ENCODE data around the gene SH3PXD2A.

SH3PXD2A gene

DNA sequence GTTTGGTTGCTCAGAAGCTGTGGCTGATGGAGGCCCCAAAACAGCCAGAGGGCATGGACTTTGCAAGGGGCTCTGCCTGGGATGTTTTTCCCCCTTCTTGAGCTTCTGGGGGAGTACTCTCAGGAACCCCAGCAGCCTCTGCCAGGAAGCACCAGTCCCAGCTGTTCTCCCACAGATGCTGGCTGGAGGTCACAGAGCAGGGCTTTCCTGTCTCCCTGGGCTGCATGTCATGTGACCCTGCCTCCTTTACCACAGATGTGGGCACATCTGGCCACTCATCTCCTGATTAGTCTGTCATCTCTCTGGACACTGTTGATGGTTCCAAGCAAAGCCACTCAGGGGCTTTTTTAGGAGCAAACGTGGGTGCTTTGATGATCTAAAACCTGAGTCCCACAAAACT lies 225.2 kb downstream of the SH3PXD2A start:
- Mint-ChIP-seq H3K36me3 (no peaks in the 10 kb centered on the region), H3K9me3 (no peaks in the 10 kb centered on the region), H3K27ac (no peak overlapping the region), H3K4me1 (no peaks in the 10 kb centered on the region), H3K27me3 (no peaks in the 10 kb centered on the region), H3K4me3 (no peak overlapping the region)

DNA sequence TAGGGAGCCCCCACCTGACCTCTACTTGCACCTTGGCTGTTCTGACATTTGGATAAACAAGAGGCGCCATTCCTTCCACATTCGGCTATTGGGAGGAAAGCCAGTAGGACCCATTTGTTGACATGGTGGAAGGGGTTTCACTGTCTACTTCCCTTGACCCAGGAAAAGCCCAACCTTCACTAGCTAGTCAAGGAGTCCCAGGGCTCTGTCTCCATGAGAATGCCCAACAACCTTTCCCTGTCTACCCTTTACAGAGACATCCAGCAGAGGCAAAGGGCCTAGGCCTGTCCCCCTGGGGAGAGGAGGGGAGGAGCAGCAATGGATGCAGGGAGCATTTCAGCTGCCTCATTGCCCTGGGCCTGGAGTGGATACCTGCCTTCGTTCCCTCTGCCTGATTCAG lies 225.8 kb downstream of the SH3PXD2A start:
- Mint-ChIP-seq H3K27ac (no peak overlapping the region), H3K27me3 (no peaks in the 10 kb centered on the region), H3K4me1 (no peaks in the 10 kb centered on the region), H3K36me3 (no peaks in the 10 kb centered on the region), H3K4me3 (no peak overlapping the region), H3K9me3 (no peaks in the 10 kb centered on the region)

DNA sequence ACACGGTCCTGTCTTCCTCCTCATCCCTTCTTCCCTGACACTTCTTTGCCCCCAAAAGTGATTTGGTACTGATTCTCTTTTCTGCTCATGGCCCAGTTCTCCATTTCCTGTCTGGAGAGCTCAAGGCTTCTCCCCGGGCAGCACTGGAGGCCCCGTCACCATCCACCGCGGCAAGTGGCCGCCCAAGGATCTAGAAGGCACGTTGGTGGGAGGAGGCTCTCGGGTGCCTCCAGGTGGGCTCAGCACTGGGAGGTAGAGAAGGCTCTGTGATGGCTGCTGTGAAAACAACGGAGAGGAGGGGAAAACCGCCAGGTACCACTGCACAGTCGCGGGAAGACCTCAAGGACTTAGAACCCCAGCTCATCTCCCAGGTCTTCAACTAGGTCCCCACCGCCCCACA lies 227.5 kb downstream of the SH3PXD2A start:
- no peaks in the 10 kb centered on the region for H3K36me3 Mint-ChIP-seq
- no peaks in the 10 kb centered on the region for H3K9me3 Mint-ChIP-seq
- no peaks in the 10 kb centered on the region for H3K27me3 Mint-ChIP-seq
- no peak overlapping the region for H3K27ac Mint-ChIP-seq
- no peaks in the 10 kb centered on the region for H3K4me1 Mint-ChIP-seq
- no peak overlapping the region for H3K4me3 Mint-ChIP-seq

DNA sequence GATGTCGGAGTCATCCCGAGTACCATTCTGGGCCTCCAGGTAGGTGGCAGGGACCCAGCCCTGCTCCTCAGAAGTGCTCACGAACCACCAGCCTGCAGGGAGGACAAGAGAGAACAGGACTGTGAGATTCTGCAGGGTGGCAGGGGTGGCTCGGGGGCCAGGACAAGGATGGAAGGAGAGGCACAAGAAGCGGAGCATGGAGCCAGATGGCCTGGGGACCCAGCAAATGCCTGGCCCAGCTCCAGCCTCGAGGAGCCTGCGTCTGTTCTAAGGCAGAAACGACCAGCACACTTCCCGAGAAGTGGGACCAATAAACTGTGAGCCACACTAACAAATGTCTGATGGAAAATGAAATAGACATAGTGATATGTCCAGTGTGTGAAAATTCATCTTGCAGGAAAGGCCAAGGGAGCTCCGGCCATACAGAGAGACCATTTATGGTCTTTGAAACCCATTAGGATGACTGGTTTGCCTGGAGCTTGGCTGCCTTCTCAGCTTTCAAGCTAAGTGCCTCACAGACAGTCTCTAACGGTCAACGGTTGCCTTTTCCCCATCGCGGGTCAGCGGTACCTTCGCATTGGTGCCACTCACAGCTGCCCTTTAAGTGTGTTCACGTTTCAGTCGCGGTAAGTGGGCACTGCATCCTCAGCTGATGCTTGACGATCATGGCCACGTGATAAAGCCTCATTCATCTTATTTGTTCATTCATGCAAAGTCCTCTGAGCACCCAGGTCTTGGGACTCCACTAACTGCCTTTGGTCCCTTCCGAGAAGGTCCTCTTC lies 228.1 kb downstream of the SH3PXD2A start:
- Mint-ChIP-seq H3K36me3 (no peaks in the 10 kb centered on the region), H3K4me3 (no peak overlapping the region), H3K9me3 (no peaks in the 10 kb centered on the region), H3K27ac (no peak overlapping the region), H3K4me1 (no peaks in the 10 kb centered on the region), H3K27me3 (no peaks in the 10 kb centered on the region)

DNA sequence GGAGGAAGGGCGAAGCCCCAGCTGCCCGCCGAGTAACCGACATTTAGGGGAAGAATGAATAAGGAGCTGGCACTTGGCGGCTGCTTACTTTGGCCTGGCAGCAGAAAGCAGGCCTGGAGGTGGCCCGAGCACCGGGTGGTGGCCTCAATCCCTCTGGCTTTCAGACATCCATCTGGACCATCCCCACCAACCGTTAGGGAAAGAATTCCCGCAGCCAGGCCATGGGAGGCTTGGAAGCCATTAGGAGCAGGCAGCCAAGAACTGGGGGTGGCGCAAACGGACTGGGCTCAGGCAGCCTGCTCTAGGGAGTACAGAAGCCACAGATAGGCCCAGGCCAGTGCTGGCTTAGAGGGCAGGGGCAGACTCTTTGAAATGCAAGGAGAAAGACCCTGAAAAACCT lies 229.2 kb downstream of the SH3PXD2A start:
- Mint-ChIP-seq H3K4me1 (no peaks in the 10 kb centered on the region), H3K4me3 (no peak overlapping the region), H3K27me3 (no peaks in the 10 kb centered on the region), H3K36me3 (no peaks in the 10 kb centered on the region), H3K27ac (no peak overlapping the region), H3K9me3 (no peaks in the 10 kb centered on the region)

DNA sequence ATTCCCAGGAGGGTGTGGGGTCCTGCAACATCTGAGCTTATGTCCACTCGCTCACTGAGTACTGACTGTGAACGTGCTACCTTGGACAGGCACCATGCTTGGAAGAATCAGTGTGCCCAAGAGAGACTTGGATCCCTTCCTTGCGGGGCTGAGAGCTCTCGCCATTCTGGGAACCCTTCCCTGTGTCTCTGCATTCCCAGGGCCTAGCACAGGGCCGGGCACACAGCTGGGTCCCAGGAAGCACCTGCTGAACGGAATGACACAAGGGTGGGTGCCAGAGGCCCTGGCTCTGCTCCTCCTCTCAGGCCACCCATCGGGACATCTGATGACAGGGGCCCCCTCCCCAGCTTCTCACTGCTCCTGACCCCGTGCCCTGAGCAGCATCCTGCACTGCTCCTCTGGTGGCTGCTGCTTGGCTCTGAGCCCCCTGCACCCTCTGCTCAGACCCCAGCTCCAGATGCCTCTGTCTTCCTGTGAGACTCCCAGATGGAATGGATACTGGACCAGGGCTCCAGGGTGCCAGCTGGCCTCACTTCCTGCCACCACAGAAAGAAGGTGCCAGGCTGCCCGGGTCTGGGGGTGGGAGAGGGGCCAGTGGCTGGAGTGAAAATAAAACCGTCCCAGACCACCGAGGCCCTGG lies 232.3 kb downstream of the SH3PXD2A start:
- no peaks in the 10 kb centered on the region for H3K27me3 Mint-ChIP-seq
- H3K36me3 Mint-ChIP-seq: no peaks in the 10 kb centered on the region
- H3K4me3 Mint-ChIP-seq: no peak overlapping the region
- H3K4me1 Mint-ChIP-seq: no peaks in the 10 kb centered on the region
- no peaks in the 10 kb centered on the region for H3K9me3 Mint-ChIP-seq
- no peak overlapping the region for H3K27ac Mint-ChIP-seq

DNA sequence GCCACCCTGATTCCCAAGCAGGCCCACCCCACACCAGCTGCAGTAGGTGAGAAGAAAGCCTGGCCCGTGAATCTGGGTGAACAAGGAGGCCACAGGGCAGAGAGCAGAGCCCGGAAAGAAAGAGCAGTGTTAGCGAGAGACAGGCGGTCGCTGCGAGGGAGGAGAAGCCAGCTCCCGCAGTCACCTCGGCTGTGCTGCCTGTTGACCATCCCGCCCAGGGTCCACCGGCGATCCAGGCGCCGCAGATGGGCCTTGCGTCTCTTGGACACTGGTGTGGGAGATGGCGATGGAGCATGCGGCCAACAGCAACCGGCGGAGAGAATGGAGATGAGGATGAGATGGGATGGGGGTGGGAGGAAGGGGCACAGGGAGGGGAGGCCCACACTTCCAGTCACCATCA lies 233.1 kb downstream of the SH3PXD2A start:
- no peak overlapping the region for H3K27ac Mint-ChIP-seq
- no peaks in the 10 kb centered on the region for H3K27me3 Mint-ChIP-seq
- no peak overlapping the region for H3K4me3 Mint-ChIP-seq
- H3K36me3 Mint-ChIP-seq: no peaks in the 10 kb centered on the region
- H3K4me1 Mint-ChIP-seq: no peaks in the 10 kb centered on the region
- H3K9me3 Mint-ChIP-seq: no peaks in the 10 kb centered on the region

DNA sequence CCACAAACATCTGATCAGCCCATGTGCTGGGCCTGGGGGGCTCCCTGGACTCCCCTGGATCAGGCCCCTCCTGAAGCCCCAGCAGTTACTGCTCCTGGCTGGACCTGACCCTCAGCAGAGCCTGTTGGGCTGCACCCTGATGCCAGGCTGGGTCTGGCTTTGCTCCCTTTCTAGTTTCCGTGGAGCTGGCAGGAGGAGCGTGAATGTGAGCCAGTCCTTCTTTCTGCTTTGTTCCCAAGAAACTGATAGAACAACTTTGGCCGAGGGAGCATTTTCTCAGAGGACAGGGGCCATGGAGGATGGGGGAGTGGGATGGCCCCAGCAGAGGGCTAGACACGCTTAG lies 233.6 kb downstream of the SH3PXD2A start:
- Mint-ChIP-seq H3K9me3 (no peaks in the 10 kb centered on the region), H3K27ac (no peak overlapping the region), H3K4me3 (no peak overlapping the region), H3K4me1 (no peaks in the 10 kb centered on the region), H3K36me3 (no peaks in the 10 kb centered on the region), H3K27me3 (no peaks in the 10 kb centered on the region)

DNA sequence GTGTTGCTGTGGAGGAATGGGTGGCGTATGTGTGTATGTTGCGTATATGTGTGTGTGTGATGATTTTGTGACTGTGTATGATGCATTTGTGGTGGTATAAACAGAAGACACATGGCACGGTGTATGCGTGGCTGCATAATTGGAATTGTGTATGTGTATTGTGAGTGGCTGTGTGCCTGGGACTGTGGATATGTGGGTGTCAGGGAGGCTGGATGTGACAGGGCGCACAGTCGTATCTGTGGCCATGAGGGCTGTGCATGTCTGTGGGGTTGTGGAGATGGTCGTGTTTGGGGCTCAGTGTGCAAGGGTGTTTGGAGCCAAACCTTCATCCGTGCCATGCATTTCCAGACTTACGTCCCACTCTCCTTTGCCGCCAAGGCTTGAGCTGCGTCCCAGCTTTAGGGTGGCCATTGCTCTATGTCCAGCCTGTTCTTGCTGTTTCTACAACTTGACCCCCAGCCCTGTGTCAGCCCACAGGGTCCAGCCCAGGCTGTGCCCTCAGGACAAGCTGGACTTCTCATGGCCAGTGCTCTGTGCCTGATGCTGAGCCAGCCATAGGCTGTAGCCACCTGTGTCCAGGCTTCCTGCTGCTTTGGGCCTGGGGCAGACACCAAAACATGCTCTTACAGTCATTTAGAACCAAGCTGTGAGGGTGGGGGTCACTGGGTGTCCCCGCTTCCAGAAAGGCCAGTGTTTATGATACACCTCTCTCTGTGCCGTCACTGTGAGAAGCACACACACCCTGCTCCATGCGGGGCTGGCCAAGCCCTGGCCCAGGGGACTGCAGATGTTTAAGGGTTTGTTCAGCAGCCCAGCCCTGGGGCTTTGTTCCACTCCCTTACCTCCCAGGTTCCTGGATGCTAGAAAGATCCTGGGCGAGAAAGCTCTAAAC lies 234.2 kb downstream of the SH3PXD2A start:
- Mint-ChIP-seq H3K4me3 (no peak overlapping the region), H3K4me1 (no peaks in the 10 kb centered on the region), H3K36me3 (no peaks in the 10 kb centered on the region), H3K27ac (no peak overlapping the region), H3K9me3 (no peaks in the 10 kb centered on the region), H3K27me3 (no peaks in the 10 kb centered on the region)

DNA sequence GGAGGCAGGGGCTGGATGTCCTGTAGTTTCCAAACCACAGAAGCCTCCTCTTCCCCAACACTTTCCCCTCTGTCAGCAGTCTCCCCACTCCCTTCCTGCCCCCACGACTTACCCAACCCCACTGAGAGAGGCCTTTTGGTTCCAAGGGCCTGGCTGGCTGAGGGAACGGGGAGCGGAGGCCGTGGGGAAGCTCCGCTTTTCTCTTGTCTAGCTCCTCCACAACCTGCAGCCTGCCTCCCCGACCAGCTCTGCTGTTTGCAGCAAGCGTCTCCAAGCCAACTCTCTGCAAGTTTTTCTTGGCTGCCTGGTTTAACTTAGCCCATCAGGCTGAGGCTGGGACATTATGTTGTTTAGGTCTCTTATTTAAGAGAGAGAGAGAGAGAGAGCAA lies 235.0 kb downstream of the SH3PXD2A start:
- H3K4me1 Mint-ChIP-seq: no peaks in the 10 kb centered on the region
- H3K9me3 Mint-ChIP-seq: no peaks in the 10 kb centered on the region
- no peak overlapping the region for H3K4me3 Mint-ChIP-seq
- no peaks in the 10 kb centered on the region for H3K36me3 Mint-ChIP-seq
- no peaks in the 10 kb centered on the region for H3K27me3 Mint-ChIP-seq
- H3K27ac Mint-ChIP-seq: no peak overlapping the region

DNA sequence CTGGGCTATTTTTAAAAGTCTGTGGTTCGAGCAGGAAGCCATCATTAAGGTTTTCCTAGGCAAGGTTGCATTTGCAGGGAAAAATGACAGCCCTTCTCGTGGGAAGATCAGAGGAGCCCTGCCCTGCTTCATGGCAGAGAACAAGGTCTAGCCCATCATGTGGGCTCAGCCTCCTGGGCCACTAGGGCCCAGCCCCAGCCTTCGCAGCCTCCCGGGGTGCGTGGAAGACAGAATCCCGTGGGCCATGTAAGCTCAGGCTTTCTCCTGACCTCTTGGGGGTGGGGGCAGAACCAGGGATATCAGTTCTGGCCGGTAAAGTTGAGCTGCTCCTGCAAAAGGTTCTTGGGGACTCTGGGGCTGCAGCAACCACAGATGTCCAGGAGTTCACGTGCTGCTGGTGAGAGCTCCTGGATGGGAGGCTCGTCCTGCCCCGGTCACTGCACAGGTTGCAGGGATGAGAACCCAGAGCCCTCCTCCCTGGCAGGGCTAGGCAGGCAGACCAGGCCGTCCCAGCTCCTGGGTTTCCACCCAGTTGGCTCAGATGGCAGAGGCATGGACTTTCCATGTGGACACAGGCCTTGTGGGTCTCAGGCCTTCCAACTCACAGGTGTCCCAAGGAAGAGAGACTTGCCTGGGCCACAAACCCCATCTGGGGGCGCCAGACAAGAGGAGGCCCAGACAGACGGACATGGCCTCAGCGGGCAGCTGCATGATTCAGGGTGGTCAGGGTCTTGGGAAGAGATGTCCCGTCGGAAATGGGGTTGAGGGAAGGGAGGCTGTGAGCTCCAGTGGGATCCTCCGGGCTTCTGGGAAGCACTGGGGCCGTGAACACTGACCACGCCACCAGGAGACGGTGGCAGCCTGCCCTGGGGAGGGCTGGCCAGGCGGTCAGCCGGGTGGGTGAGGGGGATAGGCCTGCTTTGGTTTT lies 235.7 kb downstream of the SH3PXD2A start:
- no peaks in the 10 kb centered on the region for H3K36me3 Mint-ChIP-seq
- H3K27me3 Mint-ChIP-seq: no peaks in the 10 kb centered on the region
- H3K4me1 Mint-ChIP-seq: no peaks in the 10 kb centered on the region
- H3K9me3 Mint-ChIP-seq: no peaks in the 10 kb centered on the region
- H3K4me3 Mint-ChIP-seq: no peak overlapping the region
- H3K27ac Mint-ChIP-seq: no peak overlapping the region

DNA sequence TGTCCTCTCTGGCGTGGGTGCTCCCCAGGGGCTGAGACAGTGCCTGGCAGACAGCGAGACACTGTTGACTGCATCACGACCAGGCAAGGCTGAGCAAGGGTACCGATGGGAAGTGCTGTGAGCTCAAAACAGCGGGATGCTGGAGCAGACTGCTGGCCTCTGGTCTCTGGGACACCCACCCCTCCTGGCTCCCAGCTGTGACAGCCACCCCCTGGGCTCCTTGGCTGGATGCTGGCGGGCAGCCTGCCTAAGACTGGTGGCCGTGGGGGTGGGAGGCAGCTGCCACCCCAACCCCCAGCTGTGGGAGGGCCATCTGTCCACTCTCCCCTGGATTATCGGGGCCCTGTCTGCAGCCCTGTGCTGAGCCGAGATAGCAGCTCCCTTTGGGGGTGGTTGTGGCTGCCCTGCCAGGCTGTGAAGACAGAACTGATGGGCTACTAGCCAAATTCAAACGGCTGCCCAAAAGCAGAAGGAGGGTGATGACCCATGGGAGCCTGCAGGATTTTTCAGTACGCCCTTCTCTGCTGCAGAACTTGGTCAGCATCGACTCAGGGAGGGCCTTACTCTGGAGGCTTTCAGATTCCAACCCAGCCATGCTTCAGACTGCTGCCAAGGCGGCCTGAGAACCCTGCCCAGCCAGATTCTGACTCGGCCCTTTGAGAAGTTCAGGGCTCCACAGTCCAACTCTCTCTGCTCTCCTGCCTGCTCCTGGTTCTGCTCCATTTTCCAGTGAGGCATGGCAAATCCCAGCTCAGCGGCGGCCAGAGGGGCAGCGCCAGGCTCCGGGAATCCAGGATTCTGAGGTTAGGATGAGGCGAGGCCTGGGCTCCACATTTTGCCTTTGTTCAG lies 236.6 kb downstream of the SH3PXD2A start:
- no peaks in the 10 kb centered on the region for H3K36me3 Mint-ChIP-seq
- no peaks in the 10 kb centered on the region for H3K9me3 Mint-ChIP-seq
- no peak overlapping the region for H3K27ac Mint-ChIP-seq
- H3K27me3 Mint-ChIP-seq: no peaks in the 10 kb centered on the region
- no peaks in the 10 kb centered on the region for H3K4me1 Mint-ChIP-seq
- no peak overlapping the region for H3K4me3 Mint-ChIP-seq

DNA sequence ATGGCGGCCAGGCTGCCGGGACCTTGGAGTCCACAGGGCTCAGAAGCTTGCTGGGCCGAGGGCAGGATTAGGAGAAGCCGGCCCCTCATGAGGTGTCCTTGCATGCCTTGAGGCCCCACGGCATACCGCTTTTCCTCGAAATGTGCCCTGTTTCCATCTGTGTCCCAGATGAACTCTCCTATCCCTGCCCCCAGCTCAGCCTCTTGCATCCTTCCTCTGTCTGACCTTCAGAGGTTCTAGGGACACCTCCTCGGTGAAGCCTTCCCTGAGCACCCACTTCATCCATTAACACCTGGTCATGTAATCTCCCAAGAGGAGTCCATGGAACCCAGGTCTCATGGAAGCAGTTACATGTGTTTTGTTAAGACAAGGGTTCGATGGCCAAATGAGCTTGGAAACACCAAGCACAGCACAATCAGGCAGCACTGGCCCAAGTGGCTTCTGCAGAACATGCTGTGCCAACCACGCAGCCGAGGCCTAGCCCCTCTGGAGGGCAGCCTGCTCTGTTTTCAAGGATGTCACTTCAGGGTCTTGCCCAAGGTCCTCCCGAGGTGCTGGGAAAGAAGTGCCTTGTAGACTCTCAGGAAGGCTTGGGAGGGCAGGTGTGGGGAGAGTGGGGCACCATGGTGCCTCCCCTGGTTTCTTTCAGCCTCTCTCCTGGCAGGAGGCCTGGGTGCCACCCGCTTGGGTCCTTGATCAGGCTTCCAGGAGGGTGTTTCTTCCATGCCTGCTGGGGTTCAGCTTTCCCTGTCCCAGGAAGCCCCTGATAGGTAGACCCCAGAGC lies 237.6 kb downstream of the SH3PXD2A start:
- Mint-ChIP-seq H3K27me3 (no peaks in the 10 kb centered on the region), H3K9me3 (no peaks in the 10 kb centered on the region), H3K4me3 (no peak overlapping the region), H3K27ac (no peak overlapping the region), H3K36me3 (no peaks in the 10 kb centered on the region), H3K4me1 (no peaks in the 10 kb centered on the region)

Data from activated naive CD4-positive, alpha-beta T cell treated with anti-CD3 and anti-CD28 coated beads, Interleukin-2, amount 50 U/mL, for 24 hours (primary cell).